T-helper 17 cell (primary cell): ENCODE measurements around the gene PLD5. TPM values are rescaled to one million over a fixed set of nuclear protein-coding genes. Genes with fewer than 3 reads are reported as not detected.

ENCODE experiments used
- ATAC-seq: fragments of 150-1000 bp; cut with Tn5 transposase; 2 replicates; pipeline ENCODE4 v1.10.0; 2021; ENCODE audit warnings: mild to moderate bottlenecking, moderate library complexity
- DNase-seq, 3 donors: peaks; one replicate each; pipeline versions ENCODE4 v3.0.0 to v3.0.0-alpha.2; 2020 to 2021
- H3K9me3 ChIP-seq: one replicate; pipeline ENCODE4 v1.7.0; 2013; ENCODE audit warnings: low read length, mild to moderate bottlenecking; ENCODE audit not compliant: control insufficient read depth, poor library complexity, severe bottlenecking
- H3K27ac Mint-ChIP-seq: one replicate; pipeline ENCODE4 v1.8.0; 2022; ENCODE audit warnings: mild to moderate bottlenecking, moderate library complexity, mixed read lengths
- H3K27me3 Mint-ChIP-seq: one replicate; pipeline ENCODE4 v1.8.0; 2022; ENCODE audit warnings: mixed read lengths
- H3K36me3 Mint-ChIP-seq: one replicate; pipeline ENCODE4 v1.8.0; 2022; ENCODE audit warnings: low read depth, mixed read lengths
- H3K4me1 Mint-ChIP-seq: one replicate; pipeline ENCODE4 v1.8.0; 2022; ENCODE audit warnings: mild to moderate bottlenecking, mixed read lengths
- H3K4me3 Mint-ChIP-seq: one replicate; pipeline ENCODE4 v1.8.0; 2022; ENCODE audit warnings: mild to moderate bottlenecking, moderate library complexity, mixed read lengths
- total RNA-seq, 4 donors: library from RNA in 2 of 4; stranded (reverse) in 2 of 4; gene quantifications; one replicate each; pipeline ENCODE4 v1.2.3 and lab custom pipeline; 2022 to 2026

PLD5 gene
- total RNA-seq, 2 donors from 2014 or later: not detected

DNA sequence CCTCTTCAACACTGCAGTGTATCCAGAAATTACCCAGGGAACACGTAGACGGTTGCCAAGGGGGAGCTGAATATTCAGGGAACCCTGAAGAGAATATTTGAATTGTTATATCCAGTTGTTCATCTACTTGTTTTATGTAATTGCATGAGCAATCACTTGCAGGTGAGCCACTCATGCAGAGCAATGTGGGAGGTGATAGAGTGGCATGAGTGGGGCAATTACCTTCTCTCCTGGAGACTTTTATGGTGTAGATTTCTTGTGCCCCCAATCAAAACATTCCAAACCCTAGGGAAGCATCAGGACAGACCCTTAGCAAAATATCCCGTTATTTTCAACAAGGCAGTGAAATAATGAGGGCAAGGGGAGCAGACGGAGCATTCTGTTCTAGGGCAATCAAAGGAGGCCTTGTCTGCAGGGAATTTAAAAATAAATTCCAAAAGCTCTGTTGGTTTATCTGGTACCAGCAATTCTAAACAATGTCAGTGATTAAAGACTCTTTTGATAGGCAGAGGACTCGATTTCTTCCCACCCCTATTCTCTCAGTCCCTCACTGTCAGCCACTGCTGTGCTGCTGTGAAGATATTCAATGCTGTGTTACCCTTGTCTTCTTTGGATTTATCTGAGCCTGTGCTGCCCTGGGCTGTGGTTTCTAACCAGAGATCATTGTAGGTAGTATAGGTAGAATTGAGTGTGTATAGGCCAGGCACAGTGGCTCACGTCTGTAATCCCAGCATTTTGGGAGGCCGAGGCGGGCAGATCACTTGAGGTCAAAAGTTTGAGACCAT, 345.4 kb downstream of the PLD5 start:
- no peak for ATAC-seq
- no peaks in the 10 kb centered on the region for H3K9me3 ChIP-seq
- H3K27ac Mint-ChIP-seq: no peak overlapping the region
- no peaks in the 10 kb centered on the region for H3K4me1 Mint-ChIP-seq
- no peaks in the 10 kb centered on the region for H3K27me3 Mint-ChIP-seq
- no peak overlapping the region for H3K4me3 Mint-ChIP-seq
- H3K36me3 Mint-ChIP-seq: no peaks in the 10 kb centered on the region
- no peak for DNase-seq

DNA sequence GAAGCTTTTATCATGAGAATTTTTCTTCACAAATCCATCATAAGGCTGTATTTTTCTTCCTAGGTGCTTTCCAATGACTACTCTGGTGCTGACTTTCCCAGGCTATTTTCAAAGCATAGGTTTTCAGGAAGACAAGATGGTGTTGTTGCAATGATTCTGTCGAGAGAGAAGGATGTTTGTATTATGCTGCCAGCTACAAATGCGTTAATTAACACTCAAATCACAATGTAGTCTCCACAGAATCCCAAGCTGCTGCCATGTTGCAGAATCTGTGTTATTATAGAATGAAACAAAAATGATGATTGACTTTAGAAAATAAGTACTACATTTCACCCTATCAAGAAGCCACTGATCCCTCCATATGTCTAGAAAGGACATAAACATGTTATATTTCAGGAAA, 346.1 kb downstream of the PLD5 start:
- Mint-ChIP-seq H3K36me3 (no peaks in the 10 kb centered on the region), H3K27ac (no peak overlapping the region), H3K27me3 (no peaks in the 10 kb centered on the region), H3K4me1 (no peaks in the 10 kb centered on the region), H3K4me3 (no peak overlapping the region)
- no peaks in the 10 kb centered on the region for H3K9me3 ChIP-seq
- ATAC-seq (no peak), DNase-seq (no peak)

DNA sequence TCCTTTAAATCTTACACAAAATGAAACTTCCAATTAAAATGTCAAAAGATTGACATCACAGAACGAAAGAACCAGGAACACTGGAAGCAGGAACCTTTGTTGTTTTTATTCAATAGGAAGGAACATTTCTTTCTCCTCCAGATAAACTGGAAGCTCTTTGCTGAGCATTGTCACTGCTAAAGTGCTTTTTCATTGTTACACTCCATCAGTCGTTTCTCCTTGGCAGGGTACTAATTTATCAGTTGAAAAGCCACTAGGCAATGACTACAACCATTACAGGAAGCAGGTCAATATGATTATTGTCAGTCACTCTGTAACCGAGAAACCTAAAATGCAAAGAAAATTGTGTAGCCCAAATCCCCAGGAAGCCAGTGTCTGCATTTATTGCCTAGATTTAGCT, 362.4 kb downstream of the PLD5 start:
- no peaks in the 10 kb centered on the region for H3K4me1 Mint-ChIP-seq
- no peaks in the 10 kb centered on the region for H3K9me3 ChIP-seq
- H3K27me3 Mint-ChIP-seq: peaks cover 6% of the 10 kb centered on the region
- ATAC-seq (no peak), DNase-seq (no peak)
- no peak overlapping the region for H3K4me3 Mint-ChIP-seq
- no peak overlapping the region for H3K27ac Mint-ChIP-seq
- H3K36me3 Mint-ChIP-seq: no peaks in the 10 kb centered on the region

DNA sequence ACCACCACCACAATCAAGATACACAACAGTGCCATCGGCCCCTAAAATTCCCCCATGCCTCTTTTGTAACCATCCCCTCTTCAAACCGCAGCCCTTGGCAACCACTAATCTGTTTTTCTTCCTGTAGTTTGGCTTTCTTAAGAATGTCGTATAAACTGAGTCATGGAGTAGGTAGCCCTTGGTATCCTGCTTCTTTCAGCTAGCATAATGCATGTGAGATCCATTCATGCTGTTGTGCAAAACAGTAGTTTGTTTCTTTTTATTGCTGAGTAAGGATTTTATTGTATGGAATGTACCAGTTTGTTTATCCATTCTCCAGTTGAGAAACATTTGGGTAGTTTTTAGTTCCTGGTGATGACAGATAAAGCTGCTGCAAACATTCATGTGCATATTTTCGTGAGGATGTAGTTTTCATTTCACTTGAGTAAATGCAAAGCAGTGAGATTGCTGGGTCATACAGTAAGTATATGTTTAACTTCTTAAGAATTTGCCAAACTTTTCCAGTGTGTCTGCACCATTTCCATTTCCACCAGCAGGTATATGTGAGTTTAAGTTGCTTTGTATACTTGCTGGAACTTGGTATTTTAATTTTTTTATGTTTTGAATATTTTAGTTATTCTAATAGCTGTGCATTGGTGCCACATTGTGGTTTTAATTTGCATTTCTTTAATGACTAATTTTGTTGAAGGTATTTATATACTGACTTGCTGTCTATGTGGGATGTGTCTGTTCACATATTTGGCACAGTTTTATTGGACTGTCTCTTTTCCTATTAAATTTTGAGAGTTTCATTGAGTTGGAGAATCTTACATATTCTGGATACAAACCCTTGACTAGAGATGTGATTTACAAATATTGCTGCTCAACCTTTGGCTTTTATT, 377.2 kb downstream of the PLD5 start:
- no peak overlapping the region for H3K27ac Mint-ChIP-seq
- DNase-seq (no peak), ATAC-seq (peak; percentile 51)
- no peaks in the 10 kb centered on the region for H3K9me3 ChIP-seq
- H3K36me3 Mint-ChIP-seq: no peaks in the 10 kb centered on the region
- peaks cover 2% of the 10 kb centered on the region for H3K4me1 Mint-ChIP-seq
- no peak overlapping the region for H3K4me3 Mint-ChIP-seq
- H3K27me3 Mint-ChIP-seq: no peaks in the 10 kb centered on the region

DNA sequence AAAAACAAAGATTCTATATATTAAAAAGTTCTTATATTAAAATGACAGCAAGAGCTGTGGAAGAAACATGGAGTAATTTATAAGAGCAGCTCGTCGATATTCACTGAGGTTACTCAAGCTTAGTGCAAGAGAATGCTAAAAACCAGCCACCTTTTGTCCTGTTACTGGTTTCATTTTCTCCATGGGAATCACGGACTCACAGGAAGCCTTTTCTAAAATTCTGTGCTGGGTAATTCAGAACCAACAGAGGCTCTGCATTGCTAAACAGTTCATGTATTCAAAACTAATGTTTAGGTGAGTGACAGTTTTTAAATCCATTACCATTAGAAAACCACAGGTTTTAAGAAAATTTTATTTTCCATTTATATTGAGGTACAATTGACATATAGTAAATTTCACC, 377.8 kb downstream of the PLD5 start:
- DNase-seq (no peak), ATAC-seq (no peak)
- H3K9me3 ChIP-seq: no peaks in the 10 kb centered on the region
- Mint-ChIP-seq H3K4me1 (peaks cover 2% of the 10 kb centered on the region), H3K27me3 (no peaks in the 10 kb centered on the region), H3K4me3 (no peak overlapping the region), H3K36me3 (no peaks in the 10 kb centered on the region), H3K27ac (no peak overlapping the region)

DNA sequence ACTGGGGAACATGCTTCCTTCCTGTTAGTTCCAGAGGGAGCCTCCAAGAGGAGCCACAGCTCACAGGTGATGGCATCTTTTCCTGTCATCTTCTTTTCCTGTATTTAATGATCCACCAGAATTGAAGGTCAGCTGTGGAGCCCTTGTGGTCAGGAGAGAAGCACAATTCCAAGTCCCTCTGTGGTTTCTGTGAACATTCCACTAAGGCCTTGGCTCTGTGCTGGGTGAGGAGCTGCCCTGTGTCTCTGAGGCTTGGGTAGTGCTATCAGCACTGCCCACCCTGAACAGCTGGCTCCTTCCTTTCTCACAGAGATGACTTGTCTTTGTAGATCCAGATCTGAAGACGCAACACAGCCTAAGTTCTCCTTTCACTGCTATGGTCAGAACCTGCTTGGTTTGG, 383.7 kb downstream of the PLD5 start:
- Mint-ChIP-seq H3K27me3 (peaks cover 21% of the 10 kb centered on the region), H3K36me3 (no peaks in the 10 kb centered on the region), H3K27ac (no peak overlapping the region), H3K4me1 (no peaks in the 10 kb centered on the region), H3K4me3 (no peak overlapping the region)
- DNase-seq: no peak
- H3K9me3 ChIP-seq: no peaks in the 10 kb centered on the region
- ATAC-seq: no peak

DNA sequence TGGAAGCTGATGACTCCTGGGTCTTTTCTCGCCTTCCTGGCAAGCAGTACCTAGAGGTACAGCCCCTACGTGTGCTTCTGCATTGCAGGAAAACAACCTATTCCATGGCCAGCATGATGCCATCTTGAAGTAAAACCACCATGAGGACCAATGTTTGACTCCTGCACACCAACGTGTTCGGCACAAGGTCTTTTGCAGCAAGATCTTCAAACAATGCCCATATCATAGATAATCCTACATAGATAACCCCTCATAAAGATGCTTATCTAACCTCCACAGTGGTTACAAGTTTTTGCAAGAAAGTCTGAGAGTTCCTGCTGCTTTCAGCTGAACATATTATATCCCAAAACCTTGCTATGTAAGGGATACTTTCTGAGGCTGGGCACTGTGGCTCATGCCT, 384.5 kb downstream of the PLD5 start:
- no peak overlapping the region for H3K27ac Mint-ChIP-seq
- ATAC-seq: no peak

DNA sequence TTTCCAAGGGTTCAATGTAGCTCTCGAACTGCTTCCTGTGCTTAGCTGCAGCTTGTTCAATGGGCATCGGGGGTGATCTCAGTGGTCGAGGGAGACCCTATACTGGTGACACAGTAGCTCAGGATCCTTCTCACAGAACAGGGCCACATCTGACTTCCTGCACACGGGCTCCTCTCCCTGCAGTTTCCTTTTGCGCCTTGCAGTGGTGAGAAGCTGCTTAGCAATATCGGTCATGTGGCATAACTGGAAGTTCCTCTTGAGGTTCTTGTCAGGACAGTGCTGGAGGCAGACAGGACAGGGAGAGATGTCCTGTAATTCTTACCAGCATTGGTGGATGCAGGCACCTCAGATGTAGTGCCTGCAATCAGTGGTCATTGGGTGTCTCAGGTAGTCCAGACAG, 385.1 kb downstream of the PLD5 start:
- no peak for ATAC-seq
- H3K27me3 Mint-ChIP-seq: peaks cover 27% of the 10 kb centered on the region
- no peak overlapping the region for H3K4me3 Mint-ChIP-seq
- no peaks in the 10 kb centered on the region for H3K36me3 Mint-ChIP-seq
- no peaks in the 10 kb centered on the region for H3K9me3 ChIP-seq
- H3K4me1 Mint-ChIP-seq: no peaks in the 10 kb centered on the region
- no peak overlapping the region for H3K27ac Mint-ChIP-seq
- DNase-seq: no peak

More for the DNA sequence above, 384.5 kb downstream of the PLD5 start:
- Mint-ChIP-seq H3K27me3 (peaks cover 27% of the 10 kb centered on the region), H3K4me1 (no peaks in the 10 kb centered on the region), H3K4me3 (no peak overlapping the region), H3K36me3 (no peaks in the 10 kb centered on the region)
- H3K9me3 ChIP-seq: no peaks in the 10 kb centered on the region
- DNase-seq: no peak

DNA sequence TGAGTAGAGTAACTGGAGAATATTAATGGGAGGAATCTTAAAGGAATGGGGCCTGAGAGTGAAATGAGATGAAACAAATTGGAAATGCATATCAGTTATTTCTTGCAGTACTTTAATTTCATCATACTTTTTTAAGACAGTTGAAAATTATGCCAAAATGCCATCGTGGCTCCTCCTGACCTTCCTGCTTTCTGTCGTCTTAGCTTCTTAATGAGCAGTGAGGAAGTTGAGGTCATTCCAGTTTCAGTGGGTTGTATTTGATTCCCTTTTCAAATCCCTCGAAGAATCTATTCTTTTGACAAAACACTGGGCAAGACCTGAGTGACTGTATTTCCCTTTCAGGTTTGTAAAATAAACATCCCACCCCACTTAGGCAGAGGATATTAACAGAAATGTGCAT, 390.7 kb downstream of the PLD5 start:
- Mint-ChIP-seq H3K36me3 (no peaks in the 10 kb centered on the region), H3K4me3 (no peak overlapping the region), H3K27me3 (peaks cover 14% of the 10 kb centered on the region), H3K4me1 (no peaks in the 10 kb centered on the region), H3K27ac (no peak overlapping the region)
- ATAC-seq: no peak
- H3K9me3 ChIP-seq: no peaks in the 10 kb centered on the region
- no peak for DNase-seq

DNA sequence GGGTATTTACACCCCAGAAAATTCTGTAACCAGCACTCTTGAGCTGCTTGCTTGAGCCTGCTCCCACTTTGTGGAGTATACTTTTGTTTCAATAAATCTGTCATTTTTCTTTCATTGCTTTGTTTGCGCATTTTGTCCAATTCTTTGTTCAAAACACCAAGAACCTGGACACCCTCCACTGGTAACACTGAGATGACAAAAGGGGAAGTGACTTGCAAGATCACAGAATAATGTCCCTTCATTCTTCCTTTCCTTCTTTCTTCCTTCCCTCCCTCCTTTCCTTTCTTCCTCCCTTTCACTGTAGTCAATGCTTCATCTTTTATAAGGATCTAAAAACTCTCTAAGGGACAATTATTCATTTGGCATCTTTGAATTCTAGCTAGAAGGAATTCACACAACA, 391.1 kb downstream of the PLD5 start:
- Mint-ChIP-seq H3K4me3 (no peak overlapping the region), H3K36me3 (no peaks in the 10 kb centered on the region), H3K27me3 (peaks cover 14% of the 10 kb centered on the region), H3K4me1 (no peaks in the 10 kb centered on the region), H3K27ac (no peak overlapping the region)
- no peaks in the 10 kb centered on the region for H3K9me3 ChIP-seq
- DNase-seq: no peak
- ATAC-seq: no peak

DNA sequence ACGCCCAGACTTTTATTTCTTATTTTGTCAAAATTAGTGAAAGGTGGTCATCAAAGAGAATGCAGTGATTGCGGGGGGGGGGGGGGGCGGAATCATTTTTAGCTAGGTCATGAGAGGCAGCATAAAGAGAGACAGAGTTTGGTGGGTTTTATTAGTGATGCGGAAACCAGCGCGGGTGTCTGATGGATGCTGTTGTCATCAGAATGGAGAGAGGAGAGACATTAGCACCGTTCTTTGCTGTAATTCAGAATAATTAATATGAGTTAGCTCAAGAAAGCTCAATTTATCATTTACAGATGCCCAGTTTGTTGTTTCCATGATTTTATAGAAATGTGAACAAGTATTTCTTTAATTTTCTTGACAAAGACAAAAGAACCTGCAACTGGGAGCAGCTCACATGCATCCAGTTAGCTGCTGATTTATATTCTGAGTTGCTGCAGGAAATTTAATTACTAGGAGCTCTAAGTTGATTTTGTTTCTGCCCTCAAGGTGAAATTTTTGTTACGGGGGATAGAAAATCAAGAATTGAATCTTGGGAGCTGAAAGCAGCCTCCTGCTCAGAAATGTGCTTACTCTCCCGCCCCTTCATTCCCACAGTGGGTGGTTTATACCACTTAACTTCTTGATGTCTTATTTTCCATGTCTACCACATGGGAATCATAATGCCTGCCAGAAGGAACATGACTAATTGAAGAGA, 392.2 kb downstream of the PLD5 start:
- ATAC-seq (no peak), DNase-seq (no peak)
- H3K4me3 Mint-ChIP-seq: no peak overlapping the region
- H3K4me1 Mint-ChIP-seq: no peaks in the 10 kb centered on the region
- peaks cover 14% of the 10 kb centered on the region for H3K27me3 Mint-ChIP-seq
- H3K9me3 ChIP-seq: no peaks in the 10 kb centered on the region
- no peak overlapping the region for H3K27ac Mint-ChIP-seq
- no peaks in the 10 kb centered on the region for H3K36me3 Mint-ChIP-seq

DNA sequence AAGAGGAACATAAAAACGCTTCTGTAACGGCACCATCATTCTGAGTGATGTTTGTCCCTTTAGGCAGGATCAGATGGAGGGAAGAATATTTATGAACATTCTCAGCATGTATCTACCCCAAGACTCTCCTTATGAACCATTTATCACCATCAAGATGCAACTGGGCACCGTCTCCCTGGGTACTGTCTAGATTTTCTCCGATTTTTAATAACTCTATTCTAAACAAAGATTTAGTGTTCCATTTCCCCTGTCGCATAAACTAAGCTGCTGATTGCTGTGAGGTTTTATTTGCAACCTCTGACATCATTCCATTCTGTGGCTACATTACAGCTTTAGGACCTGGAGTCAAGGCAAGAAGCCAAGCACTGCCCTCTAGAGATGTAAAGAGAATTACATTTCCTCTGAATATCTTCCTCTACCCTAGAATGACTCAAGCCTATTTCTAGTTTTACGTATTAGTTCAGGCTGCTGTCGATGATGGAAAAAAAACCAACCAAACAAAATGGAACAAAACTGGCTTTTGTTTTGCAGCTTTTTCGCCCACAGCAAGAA, 395.5 kb downstream of the PLD5 start:
- H3K9me3 ChIP-seq: no peaks in the 10 kb centered on the region
- Mint-ChIP-seq H3K27me3 (no peaks in the 10 kb centered on the region), H3K4me1 (no peaks in the 10 kb centered on the region), H3K36me3 (no peaks in the 10 kb centered on the region), H3K4me3 (no peak overlapping the region), H3K27ac (no peak overlapping the region)
- DNase-seq: no peak
- ATAC-seq: no peak

DNA sequence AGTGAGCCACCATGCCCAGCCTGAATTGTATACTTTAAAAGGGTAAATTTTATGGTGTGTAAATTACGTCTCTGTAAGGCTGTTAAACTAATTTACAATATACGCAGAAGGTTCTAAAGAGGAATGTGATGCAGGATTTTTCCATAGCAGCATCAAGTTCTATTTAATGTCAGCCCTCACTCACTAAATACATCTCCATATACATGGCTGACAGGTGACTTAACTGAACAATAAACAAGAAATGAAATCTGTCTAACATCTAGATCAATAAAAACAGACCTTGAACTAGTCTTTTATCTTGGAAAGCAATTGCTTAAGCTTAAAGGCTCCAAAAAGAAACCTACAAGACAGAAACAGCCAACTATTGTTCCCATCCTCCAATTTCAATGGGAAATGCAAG, 404.1 kb downstream of the PLD5 start:
- Mint-ChIP-seq H3K27me3 (no peaks in the 10 kb centered on the region), H3K4me1 (no peaks in the 10 kb centered on the region), H3K36me3 (no peaks in the 10 kb centered on the region), H3K4me3 (no peak overlapping the region), H3K27ac (no peak overlapping the region)
- ATAC-seq: no peak
- H3K9me3 ChIP-seq: no peaks in the 10 kb centered on the region
- no peak for DNase-seq
